HFF-Myc (cell line): ENCODE data around the gene EPB41L4A.

Experiments
- DNase-seq: peaks from one replicate; pipeline ENCODE4 v3.0.0-alpha.2; 2011; ENCODE audit warnings: low read depth; ENCODE audit errors: extremely low read depth
- H3K4me3 ChIP-seq: replicated peaks from 2 replicates; pipeline ENCODE4 v1.5.1; 2011; ENCODE audit warnings: low read depth, mild to moderate bottlenecking, control low read depth, low read length
- CTCF ChIP-seq: IDR thresholded peaks from 2 replicates; pipeline ENCODE4 v1.5.1; 2012; ENCODE audit warnings: mild to moderate bottlenecking, low read depth, low read length, control low read depth; ENCODE audit errors: missing control alignments

EPB41L4A gene

DNA sequence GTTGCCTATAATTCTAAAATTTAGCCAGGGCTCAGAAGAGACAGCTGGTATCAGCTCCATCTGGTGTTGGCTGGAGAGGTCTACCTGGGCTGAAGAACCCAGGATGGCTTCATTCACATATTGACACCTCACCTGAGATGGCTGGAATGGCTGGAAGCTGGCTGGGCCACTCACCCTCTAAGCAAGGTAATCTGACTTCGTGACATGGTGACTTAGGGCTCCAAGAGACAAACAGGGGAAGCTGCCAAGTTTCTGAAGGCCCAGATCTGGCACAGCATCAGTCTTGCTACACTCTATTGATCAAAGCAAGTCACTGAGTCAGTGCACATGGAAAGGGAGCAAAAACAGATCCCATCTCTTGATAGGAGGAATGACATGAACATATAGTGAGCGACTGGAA is 102.3 kb downstream of the EPB41L4A start:
- no peak for TF ChIP-seq CTCF
- H3K4me3 ChIP-seq, result no peak overlapping the region
- no peak for DNase-seq

GRCh38 chr5:112316006-112316405 is 103.1 kb downstream of the EPB41L4A start:
- DNase-seq, result no peak
- no peak overlapping the region for H3K4me3 ChIP-seq
- TF ChIP-seq CTCF, result no peak

DNA sequence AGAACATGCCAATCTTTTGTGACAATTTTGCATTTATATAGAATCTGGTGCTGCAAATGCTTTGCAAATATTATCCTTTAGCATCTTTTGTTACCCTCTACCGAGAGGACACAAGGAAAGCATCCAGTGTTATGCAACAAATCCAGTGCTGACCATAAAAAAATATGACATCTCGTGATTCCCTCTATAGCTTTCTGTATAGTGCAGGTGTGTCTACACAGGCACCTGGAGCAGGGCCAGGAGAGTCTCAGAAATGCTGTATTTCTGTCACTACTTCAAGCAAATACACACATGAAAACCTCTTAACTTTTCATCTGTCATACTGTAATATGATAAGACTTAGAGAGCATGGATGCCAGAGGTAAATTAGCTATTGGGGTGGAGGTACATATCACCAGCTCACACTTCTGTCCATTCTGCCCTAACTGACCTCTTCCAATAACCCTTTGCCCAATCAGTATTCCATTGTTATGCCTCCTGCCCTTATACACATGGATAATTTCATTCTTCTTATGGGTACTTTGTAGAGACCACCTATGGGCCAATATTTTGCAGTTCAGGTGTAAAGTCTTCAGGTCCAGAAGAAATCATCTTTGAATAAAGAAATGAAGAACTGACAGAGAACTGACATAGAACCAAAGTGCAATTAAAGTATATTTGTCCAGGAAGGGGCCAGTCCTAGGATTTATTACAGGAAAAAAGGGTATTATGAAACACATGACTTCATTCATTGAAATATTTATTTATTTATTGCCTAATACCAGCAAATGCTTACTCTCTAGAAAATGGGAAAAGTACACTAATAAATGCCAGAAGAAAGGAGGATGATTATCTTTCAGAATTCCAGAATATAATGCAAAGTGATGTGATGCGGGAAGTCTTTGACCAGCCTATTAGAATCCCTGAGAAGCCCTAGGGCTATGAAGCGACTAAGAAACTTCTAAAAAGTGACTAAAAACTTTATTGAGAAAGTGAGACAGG is 106.5 kb downstream of the EPB41L4A start:
- no peak for TF ChIP-seq CTCF
- no peak overlapping the region for H3K4me3 ChIP-seq
- no peak for DNase-seq

GRCh38 chr5:112310746-112311145 is 108.3 kb downstream of the EPB41L4A start:
- no peak for TF ChIP-seq CTCF
- H3K4me3 ChIP-seq, result no peak overlapping the region
- no peak for DNase-seq

DNA sequence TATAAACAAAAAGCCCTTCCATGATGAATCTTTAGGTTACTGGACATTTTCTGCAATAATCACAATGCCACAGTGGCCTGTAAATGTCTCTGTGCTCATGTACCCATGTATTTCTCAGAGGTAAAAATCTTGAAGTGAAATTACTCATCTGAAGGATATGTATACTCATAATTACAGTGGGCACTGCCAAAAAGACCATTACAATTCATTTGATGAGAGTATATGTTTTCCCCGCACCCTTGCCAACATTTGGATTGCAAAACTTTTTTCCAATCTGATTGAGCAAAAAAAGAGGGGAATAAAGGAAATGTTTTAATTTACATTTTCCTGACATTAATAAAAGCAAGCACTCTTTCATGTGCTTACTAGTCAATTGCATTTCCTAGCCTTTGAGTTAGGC is 110.5 kb downstream of the EPB41L4A start:
- TF ChIP-seq CTCF, result no peak
- no peak for DNase-seq
- H3K4me3 ChIP-seq, result no peak overlapping the region

- DNase-seq, result no peak
- no peak for TF ChIP-seq CTCF
- H3K4me3 ChIP-seq, result no peak overlapping the region
Observed at GRCh38 chr5:112306956-112307355, 112.1 kb downstream of the EPB41L4A start.

GRCh38 chr5:112304743-112305142 is 114.3 kb downstream of the EPB41L4A start:
- H3K4me3 ChIP-seq, result no peak overlapping the region
- TF ChIP-seq CTCF, result no peak
- DNase-seq, result no peak
